Right cardiac atrium (tissue), 5 donors: ENCODE data around the gene NFATC2. TPM values are rescaled to one million over a fixed set of nuclear protein-coding genes. Genes with fewer than 3 reads are reported as not detected.

ENCODE experiments used
- ATAC-seq, 2 donors: fragments of 200-7000 bp; cut with Tn5 transposase; one replicate each; pipeline versions ENCODE4 v1.8.0 to v1.9.1; 2020; ENCODE audit warnings: moderate library complexity in 2 of 2, mild to moderate bottlenecking in 1 of 2
- DNase-seq, 3 donors: peaks; one replicate each; pipeline ENCODE4 v3.0.0-alpha.2; 2020
- H3K27ac ChIP-seq: one replicate; pipeline ENCODE4 v1.5.1; 2013; ENCODE audit warnings: mild to moderate bottlenecking, low read length, control low read depth, moderate library complexity
- H3K27me3 ChIP-seq: one replicate; pipeline ENCODE4 v1.6.1; 2013; ENCODE audit not compliant: control insufficient read depth, insufficient read depth
- H3K4me1 ChIP-seq: one replicate; pipeline ENCODE4 v1.6.1; 2013; ENCODE audit warnings: low read length; ENCODE audit not compliant: control insufficient read depth, insufficient read depth
- H3K4me3 ChIP-seq: one replicate; pipeline ENCODE4 v1.5.1; 2013; ENCODE audit warnings: low read length, control low read depth
- H3K9me3 ChIP-seq: one replicate; pipeline ENCODE4 v1.6.1; 2013; ENCODE audit warnings: low read length; ENCODE audit not compliant: control insufficient read depth
- WGBS: extraction: QIAGEN DNeasy Blood & Tissue Kit; methylation state at CpG from one replicate; pipeline ENCODE4 v1.1.7; 2013; 5-methylcytosine and 5-hydroxymethylcytosine counted together
- intact Hi-C, 4 donors: fragments of 100-400 bp; cut with DNase I; formaldehyde crosslinking; loops; one replicate each; pipeline versions ENCODE4 v1.11.0 to v1.14.0; 2022 to 2023
- polyA plus RNA-seq: library from polyadenylated mRNA; stranded (reverse); fragments of 200-250 nt; gene quantifications from one replicate; pipeline ENCODE4 v1.2.3, GENCODE V29; 2013
- total RNA-seq, 4 donors: library from RNA; stranded (reverse); fragmentation: NEBNext Ultra II Directional; extraction: Animal tissue kit (Norgen Biotek cat#: 25700); gene quantifications; one replicate each; pipeline ENCODE4 v1.2.1, GENCODE V29; 2021
- donor health status: healthy with polysubstance abuse.
- donor health status: DM: no; HTN: yes; CAD: no.
- donor health status: DM: no; HTN: no; CAD: no.
- donor health status: DM: no; HTN: yes; CAD: no; lungs with severe emphysema.
- donor health status: DM: yes; HTN: yes; CAD: no.

Gene NFATC2
- total and polyA plus RNA-seq, 5 donors, result 2.8 to 13.3 (median 8.2) TPM

DNA sequence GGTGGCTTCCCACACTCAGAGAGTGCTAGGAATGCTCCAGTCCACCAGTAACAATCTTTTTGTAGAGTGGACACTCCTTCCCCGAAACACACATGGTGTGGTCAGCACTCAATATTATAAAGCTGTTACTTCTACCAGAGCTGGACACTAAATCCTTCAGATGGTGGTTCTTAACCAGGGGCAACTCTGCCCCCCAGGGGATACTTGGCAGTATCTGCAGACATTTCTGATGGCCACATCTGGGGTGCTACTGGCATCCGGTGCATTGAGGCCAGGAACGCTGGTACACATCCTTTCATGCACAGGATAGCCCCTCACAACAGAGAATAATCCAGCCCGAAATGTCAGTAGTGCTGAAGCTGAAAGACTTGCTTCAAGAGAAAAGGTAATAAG, 124.4 kb downstream of the NFATC2 start:
- intact Hi-C loops, result no loop called here
- no peaks in the 10 kb centered on the region for H3K27me3 ChIP-seq
- WGBS, result 85% methylated on average over 4 of the region's 4 CpGs
- H3K4me1 ChIP-seq, result peaks cover under 1% of the 10 kb centered on the region
- no peaks in the 10 kb centered on the region for H3K9me3 ChIP-seq
- no peak overlapping the region for H3K27ac ChIP-seq
- ATAC-seq (no peak), DNase-seq (no peak)
- H3K4me3 ChIP-seq, result no peak overlapping the region

DNA sequence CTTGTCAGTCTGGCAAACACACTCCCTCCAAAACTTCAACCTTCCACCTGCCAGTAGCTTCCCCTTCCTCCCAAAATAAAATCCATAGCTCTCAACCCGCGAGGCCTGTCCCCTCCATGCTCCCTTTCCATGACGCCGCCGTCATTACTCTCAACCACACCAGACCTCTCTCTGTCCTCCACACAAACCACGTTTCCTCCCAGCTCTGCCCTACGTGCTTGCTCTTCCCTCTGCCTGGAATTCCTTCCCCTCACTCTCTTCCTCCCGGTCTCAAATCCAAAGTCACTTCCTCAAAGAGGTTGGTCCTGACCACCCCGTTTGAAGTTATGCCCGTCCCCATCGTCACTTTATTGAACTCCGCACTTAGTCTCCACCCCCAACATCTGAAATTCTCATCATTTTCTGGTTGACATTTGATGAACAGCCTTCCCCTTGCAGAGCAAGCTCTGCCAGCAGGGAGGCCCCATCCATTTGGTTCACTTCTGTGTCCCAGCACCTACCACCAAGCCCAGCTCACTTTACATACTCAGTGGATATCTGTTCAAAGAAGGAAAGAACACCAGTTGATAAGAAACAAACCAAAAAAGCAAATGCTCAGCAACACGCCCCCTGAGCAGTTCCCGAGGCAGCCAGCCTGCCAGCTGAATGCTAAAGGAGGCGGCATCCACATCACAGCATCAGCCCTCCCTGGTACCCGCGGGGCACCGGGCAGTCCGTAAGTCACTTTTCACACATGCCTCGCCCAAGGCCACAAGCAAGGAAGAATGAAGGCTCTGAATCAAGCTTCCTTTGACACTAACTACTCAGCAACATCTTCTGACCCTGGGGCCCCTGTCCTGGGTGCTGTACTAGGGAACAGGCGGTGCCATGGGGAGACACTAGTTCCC, 125.0 kb downstream of the NFATC2 start:
- no peak overlapping the region for H3K27ac ChIP-seq

GRCh38 chr20:51416532-51417249, 125.8 kb downstream of the NFATC2 start:
- Histone ChIP-seq H3K27me3 (no peaks in the 10 kb centered on the region), H3K9me3 (no peaks in the 10 kb centered on the region), H3K27ac (no peak overlapping the region), H3K4me3 (no peak overlapping the region), H3K4me1 (peaks cover 2% of the 10 kb centered on the region)
- intact Hi-C loops, result no loop called here
- ATAC-seq (peak in 1 of 2 donors; percentile 9), DNase-seq (no peak)
- 73% methylated on average over 6 of the region's 6 CpGs for WGBS

More for the DNA sequence above, 125.0 kb downstream of the NFATC2 start:
- Histone ChIP-seq H3K9me3 (no peaks in the 10 kb centered on the region), H3K4me3 (no peak overlapping the region), H3K27me3 (no peaks in the 10 kb centered on the region), H3K4me1 (peaks cover 2% of the 10 kb centered on the region)
- intact Hi-C loops, result no loop called here
- DNase-seq, result no peak
- no peak for ATAC-seq
- 72% methylated on average over 21 of the region's 21 CpGs for WGBS

GRCh38 chr20:51413857-51414256, 128.7 kb downstream of the NFATC2 start:
- WGBS, result 89% methylated on average over 5 of the region's 5 CpGs

GRCh38 chr20:51412951-51413481, 129.5 kb downstream of the NFATC2 start:
- Histone ChIP-seq H3K4me1 (peaks cover 4% of the 10 kb centered on the region), H3K4me3 (no peak overlapping the region), H3K9me3 (no peaks in the 10 kb centered on the region), H3K27me3 (no peaks in the 10 kb centered on the region), H3K27ac (peak overlapping the region; percentile 91)
- WGBS, result 33% methylated on average over 15 of the region's 15 CpGs
- peak; percentile 83 to 85 for ATAC-seq
- DNase-seq, result peak; percentile 58 to 82 (median 81)
- intact Hi-C loops, result no loop called here

More at GRCh38 chr20:51413857-51414256, 128.7 kb downstream of the NFATC2 start:
- Histone ChIP-seq H3K9me3 (no peaks in the 10 kb centered on the region), H3K4me3 (no peak overlapping the region), H3K27me3 (no peaks in the 10 kb centered on the region), H3K27ac (no peak overlapping the region), H3K4me1 (peaks cover 4% of the 10 kb centered on the region)
- ATAC-seq, result no peak
- DNase-seq, result no peak
- intact Hi-C loops, result no loop called here

DNA sequence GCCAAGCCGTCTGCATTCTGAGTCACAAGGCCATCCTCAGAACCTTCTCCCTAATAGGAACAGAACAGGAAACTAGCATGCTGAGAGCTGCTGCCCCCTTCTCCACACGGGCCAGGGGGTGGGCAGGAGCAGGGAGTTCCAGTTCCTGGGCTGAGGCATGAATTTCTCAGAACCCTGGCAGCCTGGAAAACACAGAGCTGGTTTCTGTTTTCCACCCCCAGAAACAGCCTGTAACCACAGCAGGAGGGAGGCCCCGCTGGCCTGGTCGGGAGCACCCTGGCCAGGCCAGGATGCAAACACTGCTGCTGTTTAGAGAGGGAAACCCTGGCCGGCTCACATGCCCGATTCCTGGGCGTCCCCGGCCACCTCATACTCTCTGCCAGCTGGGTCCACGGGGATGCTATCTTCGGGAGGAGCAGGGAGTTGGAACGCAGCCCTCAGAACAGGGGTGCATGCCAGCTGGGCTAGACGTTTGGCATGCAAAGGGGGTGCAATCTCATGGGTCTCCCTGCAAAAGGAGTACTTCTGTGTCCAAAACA, 130.1 kb downstream of the NFATC2 start:
- H3K4me3 ChIP-seq, result no peak overlapping the region
- ATAC-seq, result peak; percentile 82 to 91
- peak overlapping the region; percentile 80 for H3K27ac ChIP-seq
- intact Hi-C loops, result no loop called here
- 17% methylated on average over 12 of the region's 12 CpGs for WGBS
- DNase-seq, result peak; percentile 59 to 86 (median 86)
- no peaks in the 10 kb centered on the region for H3K9me3 ChIP-seq
- no peaks in the 10 kb centered on the region for H3K27me3 ChIP-seq
- H3K4me1 ChIP-seq, result peaks cover 4% of the 10 kb centered on the region

DNA sequence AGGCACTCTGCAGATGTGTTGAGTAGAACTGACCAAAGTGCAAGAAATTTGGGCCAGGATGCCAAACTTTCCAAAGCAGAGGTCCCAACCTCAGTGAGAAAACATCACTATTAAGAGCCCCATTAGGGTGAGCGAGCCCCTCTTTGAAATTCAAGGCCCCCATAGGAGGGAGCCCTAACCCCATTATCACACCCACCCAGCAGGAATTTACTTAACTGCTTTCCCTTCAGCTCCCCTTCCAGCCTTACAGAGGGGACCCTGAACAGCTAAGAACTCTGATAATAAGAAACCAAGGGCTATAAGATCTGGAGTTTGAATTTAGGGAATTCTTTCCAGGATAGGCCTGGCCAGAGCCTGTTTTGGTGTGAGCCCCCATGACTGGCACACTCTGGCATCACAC, 130.6 kb downstream of the NFATC2 start:
- no peaks in the 10 kb centered on the region for H3K27me3 ChIP-seq
- 97% methylated on average over 1 of the region's 1 CpG for WGBS
- no peak overlapping the region for H3K4me3 ChIP-seq
- H3K27ac ChIP-seq, result peak overlapping the region; percentile 80
- peaks cover 4% of the 10 kb centered on the region for H3K4me1 ChIP-seq
- H3K9me3 ChIP-seq, result no peaks in the 10 kb centered on the region
- intact Hi-C loops, result no loop called here
- ATAC-seq (peak in 1 of 2 donors; percentile 3), DNase-seq (no peak)

GRCh38 chr20:51410586-51411325, 131.8 kb downstream of the NFATC2 start:
- intact Hi-C loops, result no loop called here
- no peak overlapping the region for H3K4me3 ChIP-seq
- H3K27ac ChIP-seq, result no peak overlapping the region
- ATAC-seq (no peak), DNase-seq (no peak)
- 97% methylated on average over 4 of the region's 4 CpGs for WGBS
- H3K9me3 ChIP-seq, result no peaks in the 10 kb centered on the region
- H3K4me1 ChIP-seq, result peaks cover 4% of the 10 kb centered on the region
- no peaks in the 10 kb centered on the region for H3K27me3 ChIP-seq

DNA sequence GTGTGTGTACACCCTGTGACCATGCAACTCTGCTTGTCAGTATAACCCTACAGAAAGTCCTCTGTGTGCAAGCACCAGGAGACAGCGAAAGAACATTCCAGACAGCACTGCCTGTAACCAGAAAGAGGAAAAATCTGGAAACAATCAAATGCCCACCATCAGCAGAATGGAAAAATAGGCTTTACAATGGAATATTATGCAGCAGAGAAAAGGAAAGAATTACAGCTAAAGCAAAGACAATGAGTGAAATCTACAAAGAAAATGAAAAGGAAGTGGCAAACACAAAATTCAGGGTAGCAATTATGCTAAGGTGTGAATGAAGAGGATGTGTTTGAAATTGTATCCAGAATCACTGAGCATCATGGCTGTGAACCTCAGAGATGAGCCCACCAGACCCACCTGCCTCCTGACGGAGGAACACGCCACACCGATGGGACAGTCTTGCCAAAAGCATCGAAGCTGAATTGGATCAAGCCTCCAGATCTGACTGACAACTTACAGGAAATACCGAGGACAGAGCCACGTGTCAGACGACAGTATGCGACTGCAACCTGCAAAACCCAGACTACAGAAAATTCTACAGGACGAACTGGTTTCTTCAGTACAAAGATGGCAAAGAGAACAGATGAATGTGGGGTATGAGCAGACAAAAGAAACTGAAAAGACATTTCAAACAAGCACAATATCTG, 133.2 kb downstream of the NFATC2 start:
- Histone ChIP-seq H3K4me1 (peaks cover 4% of the 10 kb centered on the region), H3K27me3 (no peaks in the 10 kb centered on the region), H3K9me3 (no peaks in the 10 kb centered on the region), H3K4me3 (no peak overlapping the region), H3K27ac (no peak overlapping the region)
- WGBS, result 79% methylated on average over 10 of the region's 10 CpGs
- intact Hi-C loops, result no loop called here
- DNase-seq (no peak), ATAC-seq (no peak)
